Endothelial cell of umbilical vein (primary cell): Measurements from ENCODE around the gene FRS2. TPM values are rescaled to one million over a fixed set of nuclear protein-coding genes. Genes with fewer than 3 reads are reported as not detected.

Experiments used
- BruUV-seq: library from RNA; stranded (reverse); fragments of 400-500 nt; replicated peaks from 2 replicates; lab custom pipeline; 2021; lab: Mats Ljungman, UMichigan
- CTCF ChIA-PET: fragments of 300-600, 350-600 bp; sonication (Branson Sonifier 250); formaldehyde crosslinking; loops from one replicate; lab custom pipeline; 2021; ENCODE audit warnings: antibody characterized with exemption, inconsistent platforms; lab: Charles Lee
- POLR2A ChIA-PET: fragments of 300-600, 350-600 bp; sonication (Branson Sonifier 250); formaldehyde crosslinking; loops from one replicate; lab custom pipeline; 2021; ENCODE audit warnings: antibody characterized with exemption, inconsistent platforms; lab: Charles Lee
- DNase-seq: peaks from one replicate; pipeline ENCODE4 v3.0.0-alpha.2; 2011; ENCODE audit warnings: low read depth, low spot score
- FAIRE-seq: peaks from 2 replicates; lab custom pipeline; 2011; peaks lifted over from hg19 to GRCh38; lab: Jason Lieb, UNC
- H2AFZ ChIP-seq: 2 replicates; pipeline ENCODE4 v1.6.0; 2012; ENCODE audit warnings: low read depth, low read length, control low read depth, inconsistent platforms
- H3K27ac ChIP-seq: 2 replicates; pipeline ENCODE4 v1.5.1; 2011; ENCODE audit warnings: low read depth, mild to moderate bottlenecking, control low read depth, low read length, moderate library complexity; ENCODE audit not compliant: insufficient read depth
- H3K27me3 ChIP-seq, 2 experiments: 2 replicates each; pipeline versions ENCODE4 v1.6.0 to v1.6.1; 2011; ENCODE audit warnings: low read length in 2 of 2, mixed read lengths in 1 of 2; ENCODE audit not compliant: control insufficient read depth in 2 of 2, insufficient read depth in 2 of 2
- H3K36me3 ChIP-seq, 2 experiments: 2 replicates in 1 of 2; 3 replicates in 1 of 2; pipeline ENCODE4 v1.5.1; 2011; ENCODE audit warnings: low read length in 2 of 2, mild to moderate bottlenecking in 1 of 2, moderate library complexity in 1 of 2; ENCODE audit not compliant: control insufficient read depth in 2 of 2, insufficient read depth in 2 of 2; ENCODE audit errors: extremely low read depth in 1 of 2
- H3K4me1 ChIP-seq: 3 replicates; pipeline ENCODE4 v1.5.1; 2011; ENCODE audit warnings: mild to moderate bottlenecking, low read length; ENCODE audit not compliant: control insufficient read depth, insufficient read depth; ENCODE audit errors: extremely low read depth
- H3K4me2 ChIP-seq: 2 replicates; pipeline ENCODE4 v1.6.1; 2011; ENCODE audit warnings: low read length, control low read depth, mixed read lengths; ENCODE audit not compliant: insufficient read depth
- H3K4me3 ChIP-seq, 3 experiments: fragments of 200-600 bp in 1 of 3; sonication (generic), shearing (Covaris generic) in 1 of 3; replicated peaks in 1 of 3; 2 replicates each; pipeline ENCODE4 v1.5.1; 2011 to 2016; ENCODE audit warnings: control low read depth in 3 of 3, low read length in 3 of 3, mild to moderate bottlenecking in 2 of 3, inconsistent platforms in 1 of 3, low read depth in 1 of 3, moderate library complexity in 1 of 3; ENCODE audit not compliant: insufficient read depth in 1 of 3
- H3K79me2 ChIP-seq: 2 replicates; pipeline ENCODE4 v1.6.0; 2012; ENCODE audit warnings: low read length, inconsistent platforms; ENCODE audit not compliant: control insufficient read depth, insufficient read depth
- H3K9ac ChIP-seq: replicated peaks from 2 replicates; pipeline ENCODE3; 2011; ENCODE audit warnings: low read length, control low read depth; ENCODE audit not compliant: insufficient read depth; ENCODE audit errors: extremely low read depth
- H3K9me1 ChIP-seq: replicated peaks from 3 replicates; pipeline ENCODE4 v1.6.0; 2011; ENCODE audit warnings: mild to moderate bottlenecking, low read length; ENCODE audit not compliant: control insufficient read depth, insufficient read depth; ENCODE audit errors: extremely low read depth
- H3K9me3 ChIP-seq: replicated peaks from 2 replicates; pipeline ENCODE4 v1.5.1; 2012; ENCODE audit warnings: low read length, inconsistent platforms; ENCODE audit not compliant: control insufficient read depth, insufficient read depth
- H4K20me1 ChIP-seq: replicated peaks from 2 replicates; pipeline ENCODE3; 2011; ENCODE audit warnings: mild to moderate bottlenecking, low read length; ENCODE audit not compliant: control insufficient read depth, insufficient read depth; ENCODE audit errors: extremely low read depth
- EZH2 ChIP-seq: IDR thresholded peaks from 2 replicates; pipeline ENCODE4 v1.6.1; 2012; ENCODE audit warnings: borderline replicate concordance, low read depth, mild to moderate bottlenecking, moderate library complexity, low read length, inconsistent platforms; ENCODE audit not compliant: severe bottlenecking
- FOS ChIP-seq: IDR thresholded peaks from 2 replicates; pipeline ENCODE4 v1.6.1; 2011; ENCODE audit warnings: mild to moderate bottlenecking, low read length, moderate library complexity, borderline replicate concordance; ENCODE audit not compliant: insufficient read depth
- GATA2 ChIP-seq: IDR thresholded peaks from 2 replicates; pipeline ENCODE4 v1.7.0; 2011; ENCODE audit warnings: low read depth, mild to moderate bottlenecking, moderate library complexity, mixed read lengths, low read length; ENCODE audit not compliant: insufficient read length, insufficient read depth
- JUN ChIP-seq: IDR thresholded peaks from 2 replicates; pipeline ENCODE4 v1.6.1; 2011; ENCODE audit warnings: borderline replicate concordance, low read depth; ENCODE audit not compliant: insufficient read length, insufficient read depth
- MYC ChIP-seq: IDR thresholded peaks from one replicate; pipeline ENCODE4 v1.6.1; 2011; ENCODE audit warnings: mild to moderate bottlenecking, low read depth, low read length
- POLR2A ChIP-seq: IDR thresholded peaks from 2 replicates; pipeline ENCODE4 v1.6.1; 2012; ENCODE audit warnings: low read depth, mild to moderate bottlenecking, control low read depth, low read length
- POLR2AphosphoS5 ChIP-seq: IDR thresholded peaks from 2 replicates; pipeline ENCODE4 v1.6.1; 2012; ENCODE audit warnings: low read depth, mild to moderate bottlenecking, control low read depth, low read length, moderate library complexity; ENCODE audit not compliant: insufficient read depth
- dilution Hi-C: fragments of 300-500 bp; cut with MboI; formaldehyde crosslinking; loops from one replicate; pipeline ENCODE4 v1.15.0; 2019; ENCODE audit warnings: low sequenced_read_pairs; ENCODE audit not compliant: extremely low pct_ligation_motif_present
- intact Hi-C: fragments of 100-400 bp; cut with micrococcal nuclease; formaldehyde crosslinking; loops from one replicate; pipeline ENCODE4 v1.10.0; 2022
- polyA plus RNA-seq, 4 experiments: library from polyadenylated mRNA; depleted of rRNA in 3 of 4; stranded (reverse) in 3 of 4; unstranded in 1 of 4; fragments of >200 nt; gene quantifications; 2 replicates each; pipeline versions ENCODE4 v1.2.1 to v1.2.3, GENCODE V29; 2011 to 2012; ENCODE audit warnings: missing spikeins in 1 of 4
- total RNA-seq: library from RNA; stranded (reverse); gene quantifications from 2 replicates; pipeline ENCODE4 v1.2.3, GENCODE V29; 2021
- TF ChIP-seq, protein P1 (sequence below): IDR thresholded peaks from 2 replicates; pipeline ENCODE4 v1.6.1; 2011; ENCODE audit not compliant: insufficient read depth, insufficient read length
- TF ChIP-seq, protein P2 (sequence below), 2 donors: IDR thresholded peaks; 1 replicate in 1 of 2; 2 replicates in 1 of 2; pipeline ENCODE4 v1.5.1; 2011; ENCODE audit warnings: low read length in 2 of 2, mild to moderate bottlenecking in 2 of 2, moderate library complexity in 2 of 2, control low read depth in 1 of 2, inconsistent platforms in 1 of 2, low read depth in 1 of 2; ENCODE audit not compliant: insufficient read depth in 1 of 2; ENCODE audit errors: extremely low read depth in 1 of 2

Gene FRS2
- total and polyA plus RNA-seq, 2 donors (not counting 3 experiments of a cell fraction or from before 2014, with no cell fraction given): 6.3 to 15.5 TPM

- Histone ChIP-seq H3K4me2 (no peak overlapping the region), H3K36me3 (no peaks in the 10 kb centered on the region), H3K79me2 (peaks cover 70% of the 10 kb centered on the region), H3K9ac (no peak overlapping the region), H4K20me1 (peaks cover 16% of the 10 kb centered on the region), H3K4me3 (no peak overlapping the region), H3K27ac (no peak overlapping the region), H3K9me1 (no peaks in the 10 kb centered on the region), H2AFZ (no peak overlapping the region), H3K4me1 (peaks cover 9% of the 10 kb centered on the region), H3K27me3 (no peaks in the 10 kb centered on the region), H3K9me3 (no peaks in the 10 kb centered on the region)
- no TSS peak for BruUV-seq
- FAIRE-seq (no peak), DNase-seq (no peak)
- ChIA-PET POLR2A (no interaction called here), CTCF (interaction anchor here (0.6 kb wide), 1 partner anchor 276 kb away, joined by 3 read pairs; no protein-coding TSS in a partner anchor)
- TF ChIP-seq POLR2A (no peak), GATA2 (no peak), POLR2AphosphoS5 (no peak), EZH2 (no peak), FOS (no peak), MYC (no peak), JUN (no peak)
- TF ChIP-seq, protein P1, sequence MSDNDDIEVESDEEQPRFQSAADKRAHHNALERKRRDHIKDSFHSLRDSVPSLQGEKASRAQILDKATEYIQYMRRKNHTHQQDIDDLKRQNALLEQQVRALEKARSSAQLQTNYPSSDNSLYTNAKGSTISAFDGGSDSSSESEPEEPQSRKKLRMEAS: no peak
- TF ChIP-seq, protein P2, sequence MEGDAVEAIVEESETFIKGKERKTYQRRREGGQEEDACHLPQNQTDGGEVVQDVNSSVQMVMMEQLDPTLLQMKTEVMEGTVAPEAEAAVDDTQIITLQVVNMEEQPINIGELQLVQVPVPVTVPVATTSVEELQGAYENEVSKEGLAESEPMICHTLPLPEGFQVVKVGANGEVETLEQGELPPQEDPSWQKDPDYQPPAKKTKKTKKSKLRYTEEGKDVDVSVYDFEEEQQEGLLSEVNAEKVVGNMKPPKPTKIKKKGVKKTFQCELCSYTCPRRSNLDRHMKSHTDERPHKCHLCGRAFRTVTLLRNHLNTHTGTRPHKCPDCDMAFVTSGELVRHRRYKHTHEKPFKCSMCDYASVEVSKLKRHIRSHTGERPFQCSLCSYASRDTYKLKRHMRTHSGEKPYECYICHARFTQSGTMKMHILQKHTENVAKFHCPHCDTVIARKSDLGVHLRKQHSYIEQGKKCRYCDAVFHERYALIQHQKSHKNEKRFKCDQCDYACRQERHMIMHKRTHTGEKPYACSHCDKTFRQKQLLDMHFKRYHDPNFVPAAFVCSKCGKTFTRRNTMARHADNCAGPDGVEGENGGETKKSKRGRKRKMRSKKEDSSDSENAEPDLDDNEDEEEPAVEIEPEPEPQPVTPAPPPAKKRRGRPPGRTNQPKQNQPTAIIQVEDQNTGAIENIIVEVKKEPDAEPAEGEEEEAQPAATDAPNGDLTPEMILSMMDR (IDR thresholded peaks at IDR 0.05; ENCODE audit: extremely low read depth in 1 of 2, insufficient read depth in 1 of 2, low read depth in 1 of 2, low read length in 2 of 2): no peak
- intact Hi-C loops: no loop called here
- dilution Hi-C loops: no loop called here
Observed at GRCh38 chr12:69508091-69508490, 37.9 kb downstream of the FRS2 start.
